Endothelial cell (in vitro differentiated cells): ENCODE results near the gene PARG. TPM values are rescaled to one million over a fixed set of nuclear protein-coding genes. Genes with fewer than 3 reads are reported as not detected.

ENCODE experiments used
- DNase-seq: peaks from one replicate; pipeline ENCODE4 v3.0.0; 2021; ENCODE audit warnings: low spot score
- H3K27ac Mint-ChIP-seq: one replicate; pipeline ENCODE4 v1.8.0; 2021; ENCODE audit warnings: mixed read lengths, inconsistent platforms; ENCODE audit not compliant: unreplicated experiment
- H3K27me3 Mint-ChIP-seq: one replicate; pipeline ENCODE4 v1.8.0; 2021; ENCODE audit warnings: mild to moderate bottlenecking, moderate library complexity, mixed read lengths, inconsistent platforms; ENCODE audit not compliant: unreplicated experiment
- H3K36me3 Mint-ChIP-seq: one replicate; pipeline ENCODE4 v1.8.0; 2021; ENCODE audit warnings: mild to moderate bottlenecking, low read depth, mixed read lengths, inconsistent platforms; ENCODE audit not compliant: unreplicated experiment
- H3K4me1 Mint-ChIP-seq: one replicate; pipeline ENCODE4 v1.8.0; 2021; ENCODE audit warnings: mild to moderate bottlenecking, mixed read lengths, inconsistent platforms; ENCODE audit not compliant: unreplicated experiment
- H3K4me3 Mint-ChIP-seq: one replicate; pipeline ENCODE4 v1.8.0; 2021; ENCODE audit warnings: mild to moderate bottlenecking, mixed read lengths, inconsistent platforms; ENCODE audit not compliant: unreplicated experiment
- H3K9me3 Mint-ChIP-seq: one replicate; pipeline ENCODE4 v1.8.0; 2021; ENCODE audit warnings: mixed read lengths, inconsistent platforms; ENCODE audit not compliant: unreplicated experiment
- CTCF ChIP-seq: fragments of 200-600 bp; sonication (generic); IDR thresholded peaks from one replicate; pipeline ENCODE4 v1.5.0; 2021; ENCODE audit warnings: antibody characterized with exemption; ENCODE audit not compliant: unreplicated experiment
- total RNA-seq: library from RNA; stranded (reverse); fragmentation: NEBNext Ultra II Directional; extraction: Animal tissue kit (Norgen Biotek cat#: 25700); gene quantifications from one replicate; pipeline ENCODE4 v1.2.1, GENCODE V29; 2021; ENCODE audit not compliant: unreplicated experiment

The PARG gene
- total RNA-seq, 1 donor from 2014 or later: 40.5 TPM

- no peak for TF ChIP-seq CTCF
- Mint-ChIP-seq H3K36me3 (no peaks in the 10 kb centered on the region), H3K27ac (no peak overlapping the region), H3K9me3 (no peaks in the 10 kb centered on the region), H3K4me3 (no peak overlapping the region), H3K27me3 (peaks cover 1% of the 10 kb centered on the region), H3K4me1 (peaks cover 20% of the 10 kb centered on the region)
- no peak for DNase-seq
Observed at GRCh38 chr10:49768731-49769130, 173.1 kb downstream of the PARG start.

- TF ChIP-seq CTCF: no peak
- Mint-ChIP-seq H3K27me3 (peaks cover 3% of the 10 kb centered on the region), H3K4me1 (peaks cover 20% of the 10 kb centered on the region), H3K36me3 (no peaks in the 10 kb centered on the region), H3K9me3 (no peaks in the 10 kb centered on the region), H3K27ac (no peak overlapping the region), H3K4me3 (no peak overlapping the region)
- no peak for DNase-seq
Observed at GRCh38 chr10:49768329-49768728, 173.5 kb downstream of the PARG start.

Other genes with a start within 250 kb of the PARG start
- 7.5 TPM for gene OGDHL, start 179.7 kb downstream of the PARG start, total RNA-seq
- gene TIMM23B, start within 50 bp of the PARG start, total RNA-seq: 21.4 TPM
- gene AGAP6, start 46.4 kb upstream of the PARG start, total RNA-seq: 17.2 TPM
- 79.3 TPM for gene WASHC2A, start 125.9 kb upstream of the PARG start, total RNA-seq